Stimulated activated naive CD4-positive, alpha-beta T cell (primary cell): ENCODE measurements around the gene RAD51B.
A peak's percentile ranks its signal among the peaks of the same experiment; 100 is the strongest.
"Not testable (repeated sequence)": the region's sequence is repeated elsewhere in the genome, so short reads cannot be mapped to it uniquely, and the experiment has no call there.

Experiments used
- DNase-seq, 6 experiments: peaks; one replicate each; lab custom pipeline; 2025; lab: John Stamatoyannopoulos, UW

RAD51B gene

GRCh38 chr14:68685419-68686204 lies 866.0 kb downstream of the RAD51B start:
- DNase-seq = peak; percentile 36 to 62 (median 48)

GRCh38 chr14:68686205-68686465 lies 866.6 kb downstream of the RAD51B start:
- DNase-seq = no peak

GRCh38 chr14:68686724-68687123 lies 867.1 kb downstream of the RAD51B start:
- no peak for DNase-seq

- no peak for DNase-seq
Observed at GRCh38 chr14:68687746-68688145, 868.2 kb downstream of the RAD51B start.

GRCh38 chr14:68688872-68689371 lies 869.3 kb downstream of the RAD51B start:
- DNase-seq = no peak

- DNase-seq = no peak
Observed at GRCh38 chr14:68689511-68689910, 869.9 kb downstream of the RAD51B start.

GRCh38 chr14:68690089-68690958 lies 870.7 kb downstream of the RAD51B start:
- no peak for DNase-seq

GRCh38 chr14:68691031-68691791 lies 871.6 kb downstream of the RAD51B start:
- DNase-seq = no peak

- no peak for DNase-seq
Observed at GRCh38 chr14:68691792-68692118, 872.2 kb downstream of the RAD51B start.

GRCh38 chr14:68692216-68692615 lies 872.6 kb downstream of the RAD51B start:
- no peak for DNase-seq

- DNase-seq = no peak
Observed at GRCh38 chr14:68692916-68693771, 873.6 kb downstream of the RAD51B start.

GRCh38 chr14:68693926-68694325 lies 874.3 kb downstream of the RAD51B start:
- no peak for DNase-seq

GRCh38 chr14:68694516-68695235 lies 875.1 kb downstream of the RAD51B start:
- DNase-seq = no peak

- no peak for DNase-seq
Observed at GRCh38 chr14:68695326-68695768, 875.8 kb downstream of the RAD51B start.

- no peak for DNase-seq
Observed at GRCh38 chr14:68695856-68696255, 876.3 kb downstream of the RAD51B start.

GRCh38 chr14:68696266-68696665 lies 876.7 kb downstream of the RAD51B start:
- no peak for DNase-seq

GRCh38 chr14:68696721-68697495 lies 877.3 kb downstream of the RAD51B start:
- DNase-seq = no peak

- not testable (repeated sequence) for DNase-seq
Observed at GRCh38 chr14:68698773-68699172, 879.2 kb downstream of the RAD51B start.

- DNase-seq = no peak
Observed at GRCh38 chr14:68701001-68701741, 881.6 kb downstream of the RAD51B start.
